ENCODE results near the gene DUOX1.

DNA sequence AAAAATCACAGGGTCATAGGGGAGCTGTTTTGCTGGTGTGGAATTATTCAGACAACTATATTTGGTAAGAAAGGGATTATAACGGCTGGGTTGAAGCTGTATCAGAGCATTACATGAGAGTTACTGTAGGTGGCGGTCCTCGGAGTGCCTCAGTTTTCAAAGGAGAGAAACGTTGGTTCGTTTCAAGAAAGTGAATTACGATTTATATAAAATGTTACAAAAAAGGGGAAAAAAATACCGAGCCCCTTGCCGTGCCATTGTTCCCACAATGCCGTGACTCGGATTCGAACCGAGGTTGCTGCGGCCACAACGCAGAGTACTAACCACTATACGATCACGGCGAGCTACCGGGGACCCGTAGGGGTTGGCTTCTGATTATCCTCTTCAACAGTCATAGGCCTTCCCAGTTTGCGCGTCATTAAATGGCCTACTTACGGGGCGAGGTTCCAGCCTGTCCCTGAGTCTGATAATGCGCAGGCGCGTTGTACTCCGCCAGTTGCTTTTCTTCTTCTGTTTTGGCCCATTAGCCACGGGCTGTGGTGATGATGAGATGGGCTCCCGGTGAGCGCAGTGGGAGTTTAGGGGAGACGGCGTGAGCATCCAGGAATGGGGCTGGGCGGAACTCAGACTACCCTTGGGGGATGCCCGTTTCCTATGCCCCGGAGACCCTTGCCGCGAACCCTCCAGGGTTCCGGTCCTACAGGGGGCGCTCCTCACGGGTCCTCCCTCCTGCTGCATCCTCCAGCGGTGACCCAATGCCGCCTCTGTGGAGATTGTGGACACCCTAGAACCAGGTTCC is 68.7 kb downstream of the DUOX1 start:
- peak; percentile 92 for TF ChIP-seq POLR2AphosphoS5 (IDR thresholded peaks at IDR 0.05; ENCODE audit: low read depth, low read length)
- TF ChIP-seq POLR2A (IDR thresholded peaks at IDR 0.05; ENCODE audit: low read depth, low read length): peak; percentile 95
- 0 out of 2 replicates have a peak, but pooled peaks have one; percentile 3 for TF ChIP-seq SPI1 (IDR thresholded peaks at IDR 0.05; ENCODE audit: low read depth, low read length)
- no peak for TF ChIP-seq PAX5 (IDR thresholded peaks at IDR 0.05; ENCODE audit: insufficient read depth, low read length, severe bottlenecking)
- TF ChIP-seq TAF1 (IDR thresholded peaks at IDR 0.05; ENCODE audit: low read depth, low read length): peak; percentile 78
- 0 out of 2 replicates have a peak, but pooled peaks have one; percentile 41 for TF ChIP-seq POU2F2 (IDR thresholded peaks at IDR 0.05; ENCODE audit: low read depth, low read length)

Measured in GM12891 (cell line).